OCI-LY3 (cell line): Measurements from ENCODE around the gene RALBP1.

Experiments used
- H2AFZ ChIP-seq: fragments of 200-600, 300-600 bp; shearing (Covaris generic); 2 replicates; pipeline ENCODE4 v1.6.0; 2014; ENCODE audit warnings: antibody characterized with exemption, low read depth, low read length
- H3K27ac ChIP-seq: fragments of 200-600, 300-600 bp; sonication (generic); 2 replicates; pipeline ENCODE4 v1.5.1; 2014; ENCODE audit warnings: mild to moderate bottlenecking, low read length, moderate library complexity, mixed read lengths
- H3K27me3 ChIP-seq: fragments of 200-600, 300-600 bp; sonication (generic); 2 replicates; pipeline ENCODE4 v1.6.1; 2014; ENCODE audit warnings: low read depth, low read length, mixed read lengths
- H3K36me3 ChIP-seq: fragments of 200-600, 300-600 bp; sonication (generic); replicated peaks from 2 replicates; pipeline ENCODE3; 2014; ENCODE audit warnings: low read depth, low read length, mixed read lengths
- H3K4me1 ChIP-seq: fragments of 300-600, 200-600 bp; sonication (generic); 2 replicates; pipeline ENCODE4 v1.6.1; 2014; ENCODE audit warnings: low read length, mixed read lengths
- H3K4me2 ChIP-seq: fragments of 200-600, 300-600 bp; sonication (generic); 2 replicates; pipeline ENCODE4 v1.6.1; 2014; ENCODE audit warnings: low read length, mixed read lengths
- H3K4me3 ChIP-seq: fragments of 300-600, 200-600 bp; sonication (generic); 2 replicates; pipeline ENCODE4 v1.5.1; 2014; ENCODE audit warnings: antibody characterized with exemption, mild to moderate bottlenecking, low read length, moderate library complexity
- H3K79me2 ChIP-seq: fragments of 300-600, 200-600 bp; shearing (Covaris generic); 2 replicates; pipeline ENCODE4 v1.6.1; 2014; ENCODE audit warnings: mild to moderate bottlenecking, low read length, mixed read lengths
- H3K9ac ChIP-seq: fragments of 300-600, 200-600 bp; shearing (Covaris generic); 2 replicates; pipeline ENCODE4 v1.6.0; 2014; ENCODE audit warnings: mild to moderate bottlenecking, low read length, moderate library complexity
- H3K9me3 ChIP-seq: fragments of 200-600, 300-600 bp; shearing (Covaris generic); 2 replicates; pipeline ENCODE4 v1.6.1; 2014; ENCODE audit warnings: low read length, mixed read lengths; ENCODE audit not compliant: insufficient read depth
- H4K20me1 ChIP-seq: fragments of 200-600, 300-600 bp; sonication (generic); 2 replicates; pipeline ENCODE4 v1.6.1; 2016; ENCODE audit warnings: low read length, mixed read lengths; ENCODE audit not compliant: insufficient read depth
- EZH2phosphoT487 ChIP-seq: fragments of 200-600 bp; shearing (Covaris generic); IDR thresholded peaks from 2 replicates; pipeline ENCODE4 v1.6.1; 2018; ENCODE audit warnings: antibody characterized with exemption, mixed run types, low read depth
- TF ChIP-seq, protein P1 (sequence below): fragments of 200-600, 300-600 bp; sonication (generic); IDR thresholded peaks from 2 replicates; pipeline ENCODE4 v1.5.1; 2014; ENCODE audit warnings: antibody characterized with exemption, low read length, low read depth

RALBP1 gene

GRCh38 chr18:9521770-9522169 is 46.5 kb downstream of the RALBP1 start:
- Histone ChIP-seq H3K79me2 (no peaks in the 10 kb centered on the region), H3K27me3 (no peaks in the 10 kb centered on the region), H3K4me1 (no peaks in the 10 kb centered on the region), H4K20me1 (no peaks in the 10 kb centered on the region), H3K9me3 (no peaks in the 10 kb centered on the region), H3K27ac (no peak overlapping the region), H2AFZ (no peak overlapping the region), H3K9ac (no peak overlapping the region), H3K36me3 (peaks cover 20% of the 10 kb centered on the region), H3K4me3 (no peak overlapping the region), H3K4me2 (no peak overlapping the region)
- TF ChIP-seq, protein P1, sequence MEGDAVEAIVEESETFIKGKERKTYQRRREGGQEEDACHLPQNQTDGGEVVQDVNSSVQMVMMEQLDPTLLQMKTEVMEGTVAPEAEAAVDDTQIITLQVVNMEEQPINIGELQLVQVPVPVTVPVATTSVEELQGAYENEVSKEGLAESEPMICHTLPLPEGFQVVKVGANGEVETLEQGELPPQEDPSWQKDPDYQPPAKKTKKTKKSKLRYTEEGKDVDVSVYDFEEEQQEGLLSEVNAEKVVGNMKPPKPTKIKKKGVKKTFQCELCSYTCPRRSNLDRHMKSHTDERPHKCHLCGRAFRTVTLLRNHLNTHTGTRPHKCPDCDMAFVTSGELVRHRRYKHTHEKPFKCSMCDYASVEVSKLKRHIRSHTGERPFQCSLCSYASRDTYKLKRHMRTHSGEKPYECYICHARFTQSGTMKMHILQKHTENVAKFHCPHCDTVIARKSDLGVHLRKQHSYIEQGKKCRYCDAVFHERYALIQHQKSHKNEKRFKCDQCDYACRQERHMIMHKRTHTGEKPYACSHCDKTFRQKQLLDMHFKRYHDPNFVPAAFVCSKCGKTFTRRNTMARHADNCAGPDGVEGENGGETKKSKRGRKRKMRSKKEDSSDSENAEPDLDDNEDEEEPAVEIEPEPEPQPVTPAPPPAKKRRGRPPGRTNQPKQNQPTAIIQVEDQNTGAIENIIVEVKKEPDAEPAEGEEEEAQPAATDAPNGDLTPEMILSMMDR, result no peak
- no peak for TF ChIP-seq EZH2phosphoT487

DNA sequence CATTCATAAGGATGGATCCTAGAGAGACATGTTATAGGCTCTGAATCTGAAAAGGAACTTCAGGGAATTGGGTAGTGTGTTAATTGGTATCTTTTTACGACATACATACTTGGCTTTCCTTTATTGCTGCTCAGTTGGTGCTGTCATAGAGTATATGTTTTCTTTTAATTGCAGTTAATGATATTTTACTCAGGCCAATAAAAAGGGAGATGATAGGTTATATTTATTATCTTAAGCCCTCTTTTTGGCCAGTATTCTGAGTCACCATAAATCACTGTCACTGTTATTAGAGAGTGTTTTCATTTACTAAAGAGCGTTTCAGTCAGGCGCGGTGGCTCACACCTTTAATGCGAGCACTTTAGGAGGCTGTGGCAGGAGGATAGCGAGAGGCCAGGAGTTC is 47.6 kb downstream of the RALBP1 start:
- Histone ChIP-seq H3K4me2 (no peak overlapping the region), H3K36me3 (peaks cover 23% of the 10 kb centered on the region)

GRCh38 chr18:9526458-9526857 is 51.1 kb downstream of the RALBP1 start:
- Histone ChIP-seq H3K4me2 (no peak overlapping the region), H2AFZ (no peak overlapping the region)

More for the DNA sequence above, 47.6 kb downstream of the RALBP1 start:
- Histone ChIP-seq H3K9me3 (no peaks in the 10 kb centered on the region), H3K4me3 (no peak overlapping the region), H3K9ac (no peak overlapping the region), H3K79me2 (no peaks in the 10 kb centered on the region), H3K27ac (no peak overlapping the region), H2AFZ (no peak overlapping the region), H3K27me3 (no peaks in the 10 kb centered on the region), H4K20me1 (no peaks in the 10 kb centered on the region), H3K4me1 (no peaks in the 10 kb centered on the region)
- TF ChIP-seq, protein P1, result no peak
- no peak for TF ChIP-seq EZH2phosphoT487

GRCh38 chr18:9530226-9531009 is 55.1 kb downstream of the RALBP1 start:
- H2AFZ ChIP-seq, result no peak overlapping the region
- no peak overlapping the region for H3K4me3 ChIP-seq
- H3K79me2 ChIP-seq, result no peaks in the 10 kb centered on the region
- H3K9me3 ChIP-seq, result no peaks in the 10 kb centered on the region
- H3K36me3 ChIP-seq, result peaks cover 22% of the 10 kb centered on the region
- H3K4me1 ChIP-seq, result no peaks in the 10 kb centered on the region
- H3K27ac ChIP-seq, result no peak overlapping the region
- H3K4me2 ChIP-seq, result no peak overlapping the region
- H3K9ac ChIP-seq, result no peak overlapping the region
- TF ChIP-seq EZH2phosphoT487, result no peak
- TF ChIP-seq, protein P1, result no peak
- no peaks in the 10 kb centered on the region for H4K20me1 ChIP-seq
- no peaks in the 10 kb centered on the region for H3K27me3 ChIP-seq

More at GRCh38 chr18:9526458-9526857, 51.1 kb downstream of the RALBP1 start:
- Histone ChIP-seq H3K9me3 (no peaks in the 10 kb centered on the region), H4K20me1 (no peaks in the 10 kb centered on the region), H3K79me2 (no peaks in the 10 kb centered on the region), H3K4me3 (no peak overlapping the region), H3K36me3 (peaks cover 26% of the 10 kb centered on the region), H3K27me3 (no peaks in the 10 kb centered on the region), H3K4me1 (no peaks in the 10 kb centered on the region), H3K27ac (no peak overlapping the region), H3K9ac (no peak overlapping the region)
- TF ChIP-seq EZH2phosphoT487, result no peak
- TF ChIP-seq, protein P1, result no peak
